AG08395 (cell line): ENCODE results near the gene PKP2.
A peak's percentile ranks its signal among the peaks of the same experiment; 100 is the strongest.

Source experiments
- DNase-seq: peaks from one replicate; pipeline ENCODE4 v3.0.0; 2012; ENCODE audit warnings: mixed read lengths, low spot score

PKP2 gene

DNA sequence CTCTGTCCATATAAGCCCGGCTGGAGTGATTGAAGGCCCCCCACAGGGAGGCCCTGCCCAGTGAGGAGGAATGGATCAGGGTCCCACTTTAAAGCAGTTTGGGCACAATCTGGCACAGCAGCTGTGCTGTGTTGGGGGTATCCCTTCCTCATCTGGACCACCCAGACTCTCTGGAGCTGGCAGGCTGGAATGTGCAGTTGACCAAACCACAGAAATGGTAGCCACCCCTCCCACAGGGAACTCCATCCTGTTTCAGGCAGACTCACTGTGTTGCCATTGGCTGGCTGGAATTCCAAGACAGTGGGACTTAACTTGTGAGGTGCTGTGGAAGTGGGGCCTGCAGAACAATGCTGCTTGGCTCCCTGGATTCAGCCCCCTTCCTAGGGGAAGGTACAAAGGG, 87.4 kb downstream of the PKP2 start:
- no peak for DNase-seq

DNA sequence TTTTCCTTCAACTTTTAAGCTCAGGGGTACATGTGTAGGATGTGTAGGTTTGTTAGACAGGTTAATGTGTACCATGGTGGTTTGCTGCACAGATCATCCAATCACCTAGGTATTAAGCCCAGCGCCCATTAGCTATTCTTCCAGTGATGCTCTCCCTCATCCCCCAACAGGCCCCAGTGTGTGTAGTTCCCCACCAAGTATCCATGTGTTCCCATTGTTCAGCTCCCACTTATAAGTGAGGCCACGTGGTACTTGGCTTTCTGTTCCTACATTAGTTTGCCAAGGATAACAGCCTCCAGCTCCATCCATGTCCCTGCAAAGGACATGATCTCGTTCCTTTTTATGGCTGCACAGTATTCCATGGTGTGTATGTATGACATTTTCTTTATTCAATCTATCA, 92.3 kb downstream of the PKP2 start:
- no peak for DNase-seq

DNA sequence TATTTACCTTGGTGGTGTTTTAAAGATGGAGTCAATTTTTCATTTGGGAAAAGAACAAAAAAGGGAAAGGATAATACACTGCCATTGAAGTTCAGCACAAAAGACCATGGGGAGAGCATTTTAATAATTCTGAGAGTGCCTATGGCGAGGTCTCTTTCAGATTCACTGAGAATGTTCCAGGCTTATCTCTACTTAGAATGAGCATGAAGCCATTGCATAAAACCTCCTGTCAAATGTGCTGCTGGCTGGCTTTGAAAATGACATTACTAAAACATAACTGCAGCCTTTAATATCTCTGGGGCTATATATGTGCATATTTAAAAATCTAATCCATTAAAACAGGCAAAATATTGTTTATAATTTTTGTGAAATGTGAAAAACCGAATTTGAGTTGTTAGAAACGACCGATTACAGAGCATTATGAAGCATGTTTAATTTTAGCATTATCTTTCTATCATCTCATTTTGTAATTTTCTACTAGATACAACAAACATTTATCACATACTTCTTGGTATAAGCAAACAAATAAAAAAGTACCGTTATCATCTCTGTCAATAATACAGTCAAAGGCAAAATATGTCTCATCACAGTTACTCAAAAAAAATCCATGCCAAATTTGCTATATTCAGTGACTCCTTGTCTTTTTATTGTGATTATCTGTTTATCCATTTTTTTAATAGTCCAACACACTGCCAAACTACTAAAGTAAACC, 95.2 kb downstream of the PKP2 start:
- DNase-seq: no peak

DNA sequence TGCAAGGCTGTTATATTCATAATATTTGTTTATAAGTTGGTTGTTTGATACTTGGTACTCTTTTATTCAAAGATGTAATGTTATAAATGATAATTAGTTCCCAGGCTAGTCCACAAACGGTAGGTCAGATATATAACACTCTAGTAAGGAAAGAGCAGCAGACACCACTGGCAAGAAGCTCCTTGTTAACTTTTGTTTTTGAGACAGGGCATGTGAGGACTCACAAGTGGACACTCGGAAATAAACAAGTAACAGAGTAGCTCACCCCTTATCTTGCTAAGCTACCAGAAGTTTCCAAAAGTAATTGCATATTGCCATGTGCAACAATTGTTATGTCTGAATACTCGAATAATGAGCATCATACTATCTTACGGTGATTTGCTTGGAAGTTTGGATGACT, 102.3 kb downstream of the PKP2 start:
- DNase-seq: no peak

DNA sequence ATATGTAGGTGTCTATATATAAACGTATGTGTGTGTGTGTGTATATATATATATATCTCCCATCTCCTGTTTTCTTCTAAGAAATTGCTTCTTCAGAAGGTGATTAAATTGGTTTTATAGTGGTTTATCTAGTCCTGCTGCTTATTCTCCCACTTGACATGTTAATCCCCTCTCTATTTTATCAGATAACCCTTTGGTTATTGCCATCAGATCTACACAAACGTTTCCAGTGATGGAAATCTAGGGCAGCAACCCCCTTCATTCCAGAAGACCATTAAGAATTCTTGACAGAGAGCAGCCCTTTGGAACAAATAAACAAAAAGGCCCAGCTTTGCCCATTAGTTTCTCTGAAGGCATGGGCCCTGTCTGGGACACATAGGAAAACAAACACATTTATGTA, 106.7 kb downstream of the PKP2 start:
- no peak for DNase-seq

DNA sequence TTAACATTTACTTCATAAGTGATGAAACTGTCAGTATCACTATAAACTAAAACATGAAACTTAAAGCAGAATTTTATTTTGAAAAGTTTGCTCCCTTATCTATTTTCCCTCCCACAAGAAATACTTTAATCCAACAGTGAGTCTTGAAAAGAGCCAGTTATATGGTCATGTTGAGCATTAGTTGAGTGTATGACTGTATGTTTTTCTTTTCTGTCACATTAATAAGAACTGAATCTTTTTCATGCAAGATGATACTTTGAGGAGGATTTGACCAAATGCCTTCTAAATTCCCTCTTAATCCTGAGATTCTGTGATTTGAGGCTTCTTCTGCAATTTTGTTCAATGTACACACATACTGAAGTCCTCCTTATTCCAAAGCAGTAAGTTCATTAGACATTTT, 107.1 kb downstream of the PKP2 start:
- DNase-seq: no peak

DNA sequence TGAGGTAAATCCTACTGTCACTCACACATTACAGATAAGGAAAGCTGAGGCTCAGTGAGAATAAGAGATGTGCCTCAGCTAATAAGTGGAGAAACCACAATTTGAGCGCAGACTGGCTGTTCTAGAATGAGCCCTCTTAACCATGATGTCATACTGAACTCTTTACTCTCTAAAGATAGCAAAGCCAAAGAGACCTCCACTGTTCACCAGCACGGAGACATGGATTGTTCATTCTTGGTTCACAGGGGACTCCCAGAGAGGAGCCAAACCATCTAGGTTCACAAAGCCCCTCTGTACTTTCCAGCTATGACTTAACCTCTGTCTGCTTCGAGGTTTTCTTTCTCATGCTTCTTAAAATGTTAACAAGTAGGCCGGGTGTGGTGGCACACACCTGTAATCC, 108.2 kb downstream of the PKP2 start:
- DNase-seq: no peak

DNA sequence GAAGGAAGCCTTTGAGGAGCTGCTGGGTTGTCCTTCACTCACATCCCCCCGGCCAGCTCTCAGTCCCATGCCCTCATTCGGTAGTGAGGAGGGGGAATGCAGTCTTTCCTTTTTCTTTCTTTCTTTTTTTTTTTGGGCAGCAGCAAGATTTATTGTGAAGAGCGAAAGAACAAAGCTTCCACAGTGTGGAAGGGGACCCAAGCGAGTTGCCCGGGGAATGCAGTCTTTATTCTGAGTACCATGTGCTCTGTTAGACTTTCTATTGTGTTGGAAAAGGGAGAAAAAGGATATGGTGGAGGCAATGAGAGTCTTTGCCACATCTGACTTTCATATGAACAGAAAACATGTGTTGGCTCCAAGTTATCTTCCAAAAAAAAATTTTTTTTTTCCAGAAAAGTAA, 111.0 kb downstream of the PKP2 start:
- no peak for DNase-seq

DNA sequence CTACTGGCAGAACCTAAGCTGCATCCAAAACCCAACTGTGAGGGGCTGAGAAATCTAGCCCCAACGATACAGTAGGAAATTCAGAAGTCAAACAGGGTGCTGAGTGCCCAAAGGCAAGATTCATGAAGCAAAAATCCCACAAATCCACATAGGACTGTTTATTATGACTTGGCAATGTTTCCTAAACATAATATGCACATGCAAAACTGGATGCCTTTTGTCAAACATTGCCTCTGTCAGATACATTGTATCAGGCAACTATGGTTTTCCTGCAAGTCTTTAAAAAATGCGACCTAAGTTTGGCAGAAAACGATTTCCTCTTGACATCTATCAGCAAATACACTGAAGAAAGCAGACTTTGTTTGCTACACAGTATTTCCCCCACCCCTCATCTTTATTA, 113.5 kb downstream of the PKP2 start:
- DNase-seq: no peak

DNA sequence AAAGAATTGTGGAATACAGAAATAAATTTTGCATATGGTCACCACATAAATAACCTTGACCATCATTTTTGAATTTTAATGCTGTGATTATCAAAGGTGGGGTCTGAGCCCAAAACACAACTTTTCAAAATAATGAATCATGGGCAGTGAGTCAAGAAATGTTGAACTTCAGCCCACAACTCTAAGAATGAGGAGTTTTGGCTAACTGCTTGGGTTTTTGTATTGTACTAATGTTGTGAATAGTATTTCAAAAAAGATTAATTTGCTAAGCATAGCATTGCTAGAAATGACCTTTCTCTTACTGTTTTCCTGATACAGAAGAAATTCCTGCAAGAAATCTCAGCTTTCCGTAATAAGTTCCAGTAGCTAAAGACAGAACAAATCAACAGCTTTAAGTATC, 116.5 kb downstream of the PKP2 start:
- DNase-seq: no peak

DNA sequence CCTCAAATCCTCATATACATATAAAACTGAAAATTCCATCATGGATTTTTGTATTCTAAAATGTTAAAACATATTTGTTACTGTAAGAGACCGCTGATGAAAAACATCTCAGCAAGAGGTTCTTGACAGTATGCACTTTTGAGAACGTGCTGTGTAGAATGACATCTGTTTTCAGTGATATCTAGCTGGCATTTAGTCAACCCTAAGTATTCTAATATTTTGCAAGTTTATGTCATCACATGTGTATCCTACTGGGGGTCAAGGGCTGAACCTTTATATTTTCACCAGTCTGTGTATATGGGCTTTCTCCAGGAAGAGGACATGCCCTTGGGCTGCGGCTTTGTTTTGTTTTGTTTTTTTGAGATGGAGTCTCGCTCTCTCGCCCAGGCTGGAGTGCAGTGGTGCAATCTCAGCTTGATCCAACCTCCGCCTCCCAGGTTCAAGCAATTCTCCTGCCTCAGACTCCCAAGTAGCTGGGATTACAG, 118.8 kb downstream of the PKP2 start:
- no peak for DNase-seq

DNA sequence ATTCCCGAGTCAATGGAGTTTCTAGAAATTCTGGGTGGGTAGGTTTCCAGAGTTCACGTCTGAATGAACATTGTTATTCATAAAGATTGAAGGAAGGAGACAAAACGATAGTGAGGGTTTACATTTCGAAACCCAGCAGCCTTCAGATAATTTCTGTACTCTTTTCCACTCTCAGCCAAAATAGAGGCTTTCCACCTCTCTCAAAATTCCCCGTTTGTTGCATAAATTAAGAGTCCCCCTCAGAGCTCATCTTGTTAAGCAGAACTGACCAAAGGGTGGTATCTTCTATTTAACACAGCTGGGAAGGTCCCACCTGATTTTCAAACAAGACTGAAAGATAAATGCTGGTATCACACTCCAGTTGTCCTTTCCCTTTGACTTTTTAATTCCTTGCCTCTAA, 119.4 kb downstream of the PKP2 start:
- DNase-seq: no peak

DNA sequence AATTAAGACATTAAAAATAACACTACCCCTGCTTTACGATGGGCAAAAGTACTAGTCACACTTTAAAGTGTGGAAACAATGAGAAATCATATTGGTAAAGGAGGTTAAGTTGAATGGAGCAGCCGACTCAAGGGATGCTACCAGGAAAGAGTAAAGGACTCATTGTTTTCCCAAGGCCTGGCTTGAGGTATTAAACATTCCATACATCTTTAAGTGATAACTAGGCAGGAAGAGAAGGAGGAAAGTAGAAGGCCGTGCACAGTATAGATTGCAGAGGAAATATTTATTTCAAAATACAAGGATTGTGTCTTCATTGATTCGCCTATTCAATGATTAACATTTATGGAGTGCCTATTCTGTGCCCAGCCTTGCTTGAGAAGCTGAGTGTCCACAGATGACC, 120.3 kb downstream of the PKP2 start:
- DNase-seq: no peak

DNA sequence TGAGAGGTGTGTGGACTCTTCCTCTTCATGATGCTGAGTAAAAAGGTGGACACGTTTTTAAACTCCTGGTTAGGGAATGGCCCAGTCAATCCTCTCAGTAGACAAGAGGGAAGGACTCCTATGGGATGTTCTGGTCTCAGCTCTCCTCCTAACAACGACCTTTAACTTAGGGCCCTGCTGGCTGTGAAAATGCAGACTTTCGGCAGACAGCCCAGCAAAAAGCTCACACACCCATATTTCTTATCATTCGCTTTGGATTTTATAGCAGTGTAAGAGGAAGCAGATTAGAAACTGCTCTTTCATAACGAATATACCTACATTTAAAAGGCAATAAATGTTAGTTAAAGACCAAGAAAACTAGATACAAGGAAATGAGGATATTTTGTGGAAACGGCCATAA, 122.9 kb downstream of the PKP2 start:
- DNase-seq: no peak

DNA sequence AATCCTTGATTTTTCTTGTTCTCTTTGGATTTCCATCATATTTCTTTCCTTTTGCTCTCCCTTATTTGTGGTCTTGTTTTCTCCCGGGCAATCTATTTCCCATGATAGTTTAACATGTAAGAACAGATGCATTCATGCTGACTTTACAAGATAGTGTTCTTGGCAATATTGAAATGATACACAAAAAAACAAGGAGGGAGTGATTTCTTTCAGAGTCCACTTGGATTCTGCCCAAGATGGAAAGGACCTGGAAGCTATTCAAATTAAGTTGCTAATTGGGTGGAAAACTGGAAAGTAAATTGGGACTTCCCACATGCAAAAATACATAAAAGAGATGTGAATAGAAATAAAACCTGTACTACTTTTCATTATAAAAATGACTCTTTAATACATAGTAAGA, 126.4 kb downstream of the PKP2 start:
- DNase-seq: no peak

DNA sequence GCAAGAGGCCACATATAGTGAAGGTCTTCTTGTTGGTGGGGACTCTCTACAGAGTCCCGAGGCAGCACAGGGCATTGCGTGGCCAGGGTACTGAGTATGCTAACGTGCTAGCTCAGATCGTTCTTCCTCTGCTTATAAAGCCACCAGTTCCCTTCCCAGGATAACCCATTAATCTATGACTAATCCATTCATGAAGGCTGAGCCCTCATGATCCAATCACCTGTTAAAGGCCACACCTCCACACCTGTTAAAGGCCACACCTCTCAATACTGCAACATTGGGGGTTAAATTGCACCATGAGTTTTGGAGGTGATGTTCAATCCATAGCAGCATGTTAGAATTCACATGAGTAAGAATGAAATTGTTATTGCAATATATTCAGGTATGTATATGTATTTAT, 128.1 kb downstream of the PKP2 start:
- DNase-seq: no peak

DNA sequence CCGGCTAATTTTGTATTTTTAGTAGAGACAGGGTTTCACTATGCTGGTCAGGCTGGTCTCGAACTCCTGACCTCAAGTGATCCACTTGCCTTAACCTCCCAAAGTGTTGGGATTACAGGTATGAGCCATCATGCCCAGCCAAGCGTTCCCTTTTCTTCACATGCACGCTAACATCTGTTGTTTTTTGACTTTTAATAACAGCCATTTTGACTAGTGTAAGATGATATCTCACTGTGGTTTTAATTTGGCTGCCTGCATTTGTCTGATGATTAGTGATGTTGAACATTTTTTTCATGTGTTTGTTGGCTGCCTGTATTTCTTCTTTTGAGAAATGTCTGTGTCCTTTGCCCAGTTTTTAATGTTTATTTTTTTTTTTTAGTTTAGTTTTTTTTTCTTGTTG, 130.7 kb downstream of the PKP2 start:
- no peak for DNase-seq

DNA sequence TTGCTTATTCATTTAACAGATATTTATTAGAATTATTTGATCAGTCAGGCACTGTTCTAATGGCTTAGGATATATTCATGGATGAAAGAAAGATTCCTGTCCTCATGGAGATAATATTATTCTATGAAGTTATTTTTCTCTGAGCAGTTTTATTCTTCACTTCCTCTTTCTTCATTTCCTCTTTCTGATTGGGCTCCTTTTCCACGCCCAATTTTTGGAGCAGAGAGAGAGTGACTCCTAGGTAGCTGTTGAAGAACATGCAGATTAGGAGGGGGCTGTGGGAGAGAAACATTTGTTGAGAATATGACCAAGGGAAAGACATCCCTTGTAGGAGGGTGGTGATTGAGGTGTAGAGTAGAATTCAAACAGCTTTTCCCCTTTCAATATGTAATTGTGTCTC, 134.9 kb downstream of the PKP2 start:
- DNase-seq: no peak

DNA sequence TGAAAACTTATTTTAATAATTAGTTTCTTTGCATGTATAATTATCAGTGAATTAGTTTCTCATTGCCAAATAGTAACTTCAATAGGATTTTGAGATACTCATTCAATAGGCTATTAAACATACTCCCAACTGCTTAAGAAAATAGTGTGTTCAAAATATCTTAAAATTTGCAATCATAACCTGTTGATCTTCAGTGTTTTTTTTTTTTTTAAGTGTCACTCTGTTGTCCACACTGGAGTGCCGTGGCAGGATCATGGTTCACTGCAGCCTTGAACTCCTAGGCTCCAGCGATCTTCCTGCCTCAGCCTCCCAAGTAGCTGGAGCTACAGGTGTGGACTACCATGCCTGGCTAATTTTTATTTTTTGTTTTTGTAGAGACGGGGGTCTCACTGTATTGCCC, 139.4 kb downstream of the PKP2 start:
- DNase-seq: no peak

DNA sequence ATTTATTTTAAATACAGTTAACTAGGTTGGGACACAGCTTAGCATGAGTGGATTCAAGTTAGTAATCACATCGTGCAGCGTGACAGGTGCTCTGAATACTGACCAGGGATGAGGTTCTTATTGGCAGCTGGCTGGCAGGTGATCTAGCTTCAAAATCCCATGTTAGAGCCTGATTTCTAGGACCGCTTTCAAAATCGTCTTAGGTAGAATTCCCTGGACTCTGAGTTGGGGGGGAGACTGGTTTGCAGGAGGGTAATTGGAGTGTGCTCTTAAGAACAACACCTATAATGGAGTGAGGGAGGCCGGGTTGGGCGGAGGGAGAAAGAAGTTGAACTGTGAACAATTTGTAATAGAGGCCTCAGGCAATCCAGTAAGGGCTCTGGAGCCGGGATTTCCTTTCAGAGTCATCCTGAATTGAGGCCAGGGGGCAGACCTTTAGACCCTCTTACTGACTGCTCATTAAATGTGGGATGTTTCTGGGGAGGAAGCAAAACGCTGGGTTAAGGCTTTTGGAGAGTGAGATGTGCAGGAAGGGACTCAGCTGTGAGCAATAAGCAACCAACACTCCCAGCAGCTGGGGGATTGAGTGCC, 140.0 kb downstream of the PKP2 start:
- no peak for DNase-seq

DNA sequence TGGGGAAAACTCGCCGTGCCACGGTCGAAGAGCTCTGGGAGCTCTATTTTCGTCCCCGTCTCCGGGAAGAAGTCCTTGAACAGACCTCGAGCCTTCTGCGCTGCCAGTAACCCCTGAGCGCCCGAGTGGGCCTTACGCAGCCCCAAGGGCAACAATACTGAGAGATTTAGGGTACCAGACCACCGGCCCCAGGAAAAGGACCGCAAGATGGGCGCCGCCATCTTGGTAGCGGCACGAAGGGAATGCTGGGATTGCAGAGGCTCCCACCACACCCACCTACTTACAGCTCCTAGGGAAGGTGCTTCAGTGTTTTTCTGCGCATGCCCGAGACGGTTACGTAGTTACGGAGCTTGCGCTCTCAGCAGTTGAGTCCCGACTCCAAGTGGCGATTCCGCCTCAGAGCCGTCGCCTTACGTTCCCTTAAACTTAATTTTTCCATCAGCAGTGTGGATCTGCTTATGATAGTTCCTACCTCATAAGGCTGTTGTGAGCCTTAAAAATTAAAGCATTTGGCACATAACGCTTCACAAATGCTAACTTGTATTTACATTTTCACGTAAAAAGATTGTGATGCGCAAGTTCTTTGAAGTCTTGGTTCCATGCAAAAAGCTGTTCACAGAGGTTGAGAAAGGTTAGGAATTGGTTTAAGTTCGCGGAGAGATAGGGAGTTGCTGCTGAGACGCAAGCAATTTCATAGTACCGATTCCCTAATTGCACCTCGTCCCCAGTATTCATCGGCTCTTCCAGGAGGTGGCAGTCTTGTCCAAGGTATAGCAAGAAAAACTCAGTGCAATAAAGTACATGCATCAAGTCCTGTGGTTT, 140.7 kb downstream of the PKP2 start, which contains the start of gene YARS2:
TSS of gene YARS2 (minus strand) at position 244 of the 822 bp plus-strand sequence. CDS start at position 221, 23 bp downstream.
- DNase-seq: peak; percentile 95

DNA sequence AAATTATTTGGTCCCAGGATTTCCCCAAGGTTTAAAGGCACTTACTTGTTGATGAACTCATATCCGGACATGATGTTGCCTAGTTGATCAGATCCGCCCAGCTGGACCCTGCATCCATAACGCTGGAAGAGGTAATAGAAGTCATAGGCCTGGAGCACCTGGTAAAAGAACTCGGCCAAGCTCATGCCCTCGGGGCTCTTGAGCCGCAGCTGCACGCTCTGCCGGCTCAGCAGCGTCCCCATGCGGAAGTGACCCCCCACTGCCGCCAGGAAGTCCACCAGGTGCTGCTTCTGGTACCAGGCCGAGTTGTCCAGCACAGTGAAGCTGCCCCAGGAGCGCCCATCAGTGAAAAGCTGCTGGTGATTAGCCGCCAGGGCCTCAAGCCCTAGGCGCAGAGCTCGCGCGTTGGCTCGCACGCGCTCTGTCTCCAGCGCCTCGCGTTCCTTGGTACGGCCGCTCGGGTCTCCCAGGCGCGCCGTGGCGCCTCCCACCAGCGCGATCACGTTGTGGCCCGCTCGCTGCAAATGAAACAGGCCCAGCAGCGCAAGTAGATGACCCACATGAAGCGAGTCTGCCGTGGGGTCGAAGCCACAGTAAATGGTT, 141.4 kb downstream of the PKP2 start:
- peak; percentile 54 for DNase-seq

DNA sequence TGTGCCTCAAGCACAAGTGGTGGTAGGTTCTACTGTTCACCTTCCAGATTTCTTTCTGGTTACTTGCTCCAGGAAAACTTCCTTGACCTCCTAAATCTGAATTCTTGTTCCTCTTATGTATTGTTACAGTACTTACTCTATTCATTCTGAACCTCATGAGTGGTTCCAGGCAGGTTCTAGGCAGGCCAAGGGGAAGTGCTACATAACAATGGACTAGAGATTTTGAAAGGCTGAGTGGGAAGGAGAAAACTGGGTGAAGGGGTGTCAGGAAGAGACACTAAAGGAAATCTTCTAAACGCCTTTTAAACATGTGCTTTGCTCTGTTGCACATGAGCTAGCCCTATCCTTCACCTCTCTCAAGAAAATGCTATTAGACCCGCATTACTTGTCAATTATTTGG, 142.5 kb downstream of the PKP2 start:
- DNase-seq: no peak
